ENCODE data around the gene CNOT1. TPM values are rescaled to one million over a fixed set of nuclear protein-coding genes. Genes with fewer than 3 reads are reported as not detected.

Gene CNOT1
- total and polyA plus RNA-seq, 2 experiments from 2014 or later: 50.8 to 113 TPM

- no peak overlapping the region for H3K27ac ChIP-seq
- no peak overlapping the region for H3K4me2 ChIP-seq
Observed at GRCh38 chr16:58556678-58557077, 72.9 kb downstream of the CNOT1 start.

GRCh38 chr16:58551496-58551895 is 78.1 kb downstream of the CNOT1 start:
- H2AFZ ChIP-seq: no peak overlapping the region
- no peak overlapping the region for H3K4me2 ChIP-seq
- H3K9me3 ChIP-seq (ENCODE audit: low read depth): no peaks in the 10 kb centered on the region
- DNase-seq (ENCODE audit: low spot score): no peak
- WGBS (ENCODE audit: low lambda C conversion rate, missing lambda C conversion rate): 96% methylated on average over 3 of the region's 3 CpGs
- no peaks in the 10 kb centered on the region for H3K4me1 ChIP-seq (ENCODE audit: insufficient read depth)
- TF ChIP-seq CTCF (IDR thresholded peaks at IDR 0.05; ENCODE audit: poor library complexity): no peak
- H4K20me1 ChIP-seq (ENCODE audit: insufficient read depth, poor library complexity, severe bottlenecking): peaks cover 7% of the 10 kb centered on the region
- H3K27me3 ChIP-seq: no peaks in the 10 kb centered on the region
- no peak overlapping the region for H3K4me3 ChIP-seq
- H3K27ac ChIP-seq: no peak overlapping the region
- H3K36me3 ChIP-seq (replicated peaks; ENCODE audit: insufficient read depth, low read depth): peaks cover 9% of the 10 kb centered on the region
- H3K79me2 ChIP-seq: peaks cover 14% of the 10 kb centered on the region
- no peaks in the 10 kb centered on the region for H3K9me2 ChIP-seq (replicated peaks; ENCODE audit: insufficient read depth)

More at GRCh38 chr16:58556678-58557077, 72.9 kb downstream of the CNOT1 start:
- Histone ChIP-seq H3K9me3 (ENCODE audit: low read depth) (no peaks in the 10 kb centered on the region), H3K27me3 (no peaks in the 10 kb centered on the region), H3K9me2 (replicated peaks; ENCODE audit: insufficient read depth) (no peaks in the 10 kb centered on the region), H4K20me1 (ENCODE audit: insufficient read depth, poor library complexity, severe bottlenecking) (no peaks in the 10 kb centered on the region), H2AFZ (no peak overlapping the region), H3K36me3 (replicated peaks; ENCODE audit: insufficient read depth, low read depth) (no peaks in the 10 kb centered on the region), H3K4me1 (ENCODE audit: insufficient read depth) (no peaks in the 10 kb centered on the region), H3K4me3 (no peak overlapping the region), H3K79me2 (peaks cover 39% of the 10 kb centered on the region)
- TF ChIP-seq CTCF (IDR thresholded peaks at IDR 0.05; ENCODE audit: poor library complexity): no peak
- TF ChIP-seq EZH2phosphoT487 (IDR thresholded peaks at IDR 0.05; ENCODE audit: low read depth, severe bottlenecking, unreplicated experiment): no peak
- TF ChIP-seq EZH2 (IDR thresholded peaks at IDR 0.05; ENCODE audit: borderline replicate concordance): no peak
- no peak for DNase-seq (ENCODE audit: low spot score)
- 77% methylated on average over 2 of the region's 2 CpGs for WGBS (ENCODE audit: low lambda C conversion rate, missing lambda C conversion rate)

- Histone ChIP-seq H3K4me2 (no peak overlapping the region), H3K79me2 (peaks cover 8% of the 10 kb centered on the region), H4K20me1 (ENCODE audit: insufficient read depth, poor library complexity, severe bottlenecking) (peaks cover 7% of the 10 kb centered on the region), H3K27ac (no peak overlapping the region), H2AFZ (no peak overlapping the region), H3K36me3 (replicated peaks; ENCODE audit: insufficient read depth, low read depth) (peaks cover 13% of the 10 kb centered on the region), H3K27me3 (no peaks in the 10 kb centered on the region), H3K4me1 (ENCODE audit: insufficient read depth) (no peaks in the 10 kb centered on the region), H3K9me2 (replicated peaks; ENCODE audit: insufficient read depth) (no peaks in the 10 kb centered on the region), H3K4me3 (no peak overlapping the region), H3K9me3 (ENCODE audit: low read depth) (no peaks in the 10 kb centered on the region)
- 88% methylated on average over 2 of the region's 2 CpGs for WGBS (ENCODE audit: low lambda C conversion rate, missing lambda C conversion rate)
- TF ChIP-seq CTCF (IDR thresholded peaks at IDR 0.05; ENCODE audit: poor library complexity) (no peak), EZH2phosphoT487 (IDR thresholded peaks at IDR 0.05; ENCODE audit: low read depth, severe bottlenecking, unreplicated experiment) (no peak), EZH2 (IDR thresholded peaks at IDR 0.05; ENCODE audit: borderline replicate concordance) (no peak)
- no peak for DNase-seq (ENCODE audit: low spot score)
Observed at GRCh38 chr16:58548378-58548777, 81.2 kb downstream of the CNOT1 start.

- peaks cover 13% of the 10 kb centered on the region for H3K36me3 ChIP-seq (replicated peaks; ENCODE audit: insufficient read depth, low read depth)
- H3K27me3 ChIP-seq: no peaks in the 10 kb centered on the region
- no peaks in the 10 kb centered on the region for H3K9me3 ChIP-seq (ENCODE audit: low read depth)
- no peak overlapping the region for H3K27ac ChIP-seq
- H3K4me2 ChIP-seq: no peak overlapping the region
- H3K4me3 ChIP-seq: no peak overlapping the region
- H4K20me1 ChIP-seq (ENCODE audit: insufficient read depth, poor library complexity, severe bottlenecking): peaks cover 7% of the 10 kb centered on the region
- 89% methylated on average over 8 of the region's 8 CpGs for WGBS (ENCODE audit: low lambda C conversion rate, missing lambda C conversion rate)
- TF ChIP-seq CTCF (IDR thresholded peaks at IDR 0.05; ENCODE audit: poor library complexity) (no peak), EZH2phosphoT487 (IDR thresholded peaks at IDR 0.05; ENCODE audit: low read depth, severe bottlenecking, unreplicated experiment) (no peak), EZH2 (IDR thresholded peaks at IDR 0.05; ENCODE audit: borderline replicate concordance) (no peak)
- peaks cover 16% of the 10 kb centered on the region for H3K79me2 ChIP-seq
- no peak overlapping the region for H2AFZ ChIP-seq
- H3K4me1 ChIP-seq (ENCODE audit: insufficient read depth): no peaks in the 10 kb centered on the region
- H3K9me2 ChIP-seq (replicated peaks; ENCODE audit: insufficient read depth): no peaks in the 10 kb centered on the region
- DNase-seq (ENCODE audit: low spot score): no peak
Observed at GRCh38 chr16:58543685-58544084, 85.9 kb downstream of the CNOT1 start.

Data from hepatocyte (in vitro differentiated cells).